Uterus (tissue), 2 donors: ENCODE data around the gene C19orf25.

Source experiments
- CTCF ChIP-seq, 4 experiments: fragments of 200-600 bp in 2 of 4; fragments of 450-650 bp in 2 of 4; sonication (generic) in 2 of 4; IDR thresholded peaks; one replicate each; pipeline ENCODE4 v1.5.1; 2016 to 2019; ENCODE audit warnings: antibody characterized with exemption in 4 of 4, mild to moderate bottlenecking in 2 of 4, moderate library complexity in 1 of 4
- POLR2A ChIP-seq, 2 donors: fragments of 450-650 bp; IDR thresholded peaks; one replicate each; pipeline ENCODE4 v1.6.1; 2016; ENCODE audit warnings: antibody characterized with exemption in 2 of 2, mild to moderate bottlenecking in 1 of 2, moderate library complexity in 1 of 2

DNA sequence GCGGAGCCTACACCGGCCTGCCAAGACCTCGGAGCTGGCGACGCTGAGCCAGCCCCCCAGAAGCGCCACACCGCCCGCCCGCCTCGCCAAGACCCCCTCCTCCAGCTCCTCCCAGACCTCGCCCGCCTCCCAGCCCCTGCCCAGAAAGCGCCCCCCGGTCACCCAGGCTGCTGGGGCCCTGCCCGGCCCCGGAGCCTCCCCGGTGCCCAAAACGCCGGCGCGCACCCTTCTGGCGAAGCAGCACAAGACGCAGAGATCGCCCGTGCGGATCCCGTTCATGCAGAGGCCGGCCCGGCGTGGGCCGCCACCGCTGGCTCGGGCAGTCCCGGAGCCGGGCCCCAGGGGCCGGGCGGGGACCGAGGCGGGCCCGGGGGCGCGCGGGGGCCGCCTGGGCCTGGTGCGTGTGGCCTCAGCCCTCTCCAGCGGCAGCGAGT is 10.2 kb downstream of the C19orf25 start:
- TF ChIP-seq CTCF (IDR thresholded peaks at IDR 0.05) (no peak), POLR2A (IDR thresholded peaks at IDR 0.05) (no peak)
